Activated CD8-positive, alpha-beta T cell treated with anti-CD3 and anti-CD28 coated beads for 36 hours (primary cell): ENCODE data around the gene C12orf57. TPM values are rescaled to one million over a fixed set of nuclear protein-coding genes. Genes with fewer than 3 reads are reported as not detected.

Experiments
- ATAC-seq: fragments of 200-7000 bp; cut with Tn5 transposase; one replicate; pipeline ENCODE4 v1.10.0; 2021; ENCODE audit warnings: mild to moderate bottlenecking, moderate library complexity
- CTCF ChIA-PET: fragments of 350-600 bp; sonication (Branson Sonifier 250); formaldehyde crosslinking; loops from one replicate; lab custom pipeline; 2021; ENCODE audit warnings: antibody characterized with exemption; lab: Charles Lee
- POLR2A ChIA-PET: fragments of 350-600 bp; sonication (Branson Sonifier 250); formaldehyde crosslinking; loops from one replicate; lab custom pipeline; 2021; ENCODE audit warnings: antibody characterized with exemption; lab: Charles Lee
- DNase-seq: peaks from one replicate; pipeline ENCODE4 v3.0.0-alpha.2; 2020
- H3K27ac Mint-ChIP-seq: one replicate; pipeline ENCODE4 v1.8.0; 2021; ENCODE audit warnings: mild to moderate bottlenecking, mixed read lengths
- H3K27me3 Mint-ChIP-seq: one replicate; pipeline ENCODE4 v1.8.0; 2021; ENCODE audit warnings: mixed read lengths
- H3K36me3 Mint-ChIP-seq: one replicate; pipeline ENCODE4 v1.8.0; 2021; ENCODE audit warnings: low read depth, mixed read lengths
- H3K4me1 Mint-ChIP-seq: one replicate; pipeline ENCODE4 v1.8.0; 2021; ENCODE audit warnings: low read depth, mixed read lengths
- H3K4me3 Mint-ChIP-seq: one replicate; pipeline ENCODE4 v1.8.0; 2021; ENCODE audit warnings: mild to moderate bottlenecking, moderate library complexity, mixed read lengths
- H3K9me3 Mint-ChIP-seq: one replicate; pipeline ENCODE4 v1.8.0; 2021; ENCODE audit warnings: mixed read lengths
- CTCF ChIP-seq: fragments of 200-600 bp; IDR thresholded peaks from one replicate; pipeline ENCODE4 v1.8.0; 2022; ENCODE audit warnings: antibody characterized with exemption, mild to moderate bottlenecking
- intact Hi-C: fragments of 100-400 bp; cut with micrococcal nuclease; formaldehyde crosslinking; loops from one replicate; pipeline ENCODE4 v1.10.0; 2022
- total RNA-seq, 2 experiments: library from RNA; stranded (reverse); gene quantifications; one replicate each; pipeline ENCODE4 v1.2.3, GENCODE V29; 2021

The C12orf57 gene
- total RNA-seq, 2 experiments from 2014 or later = 226 to 244 TPM

DNA sequence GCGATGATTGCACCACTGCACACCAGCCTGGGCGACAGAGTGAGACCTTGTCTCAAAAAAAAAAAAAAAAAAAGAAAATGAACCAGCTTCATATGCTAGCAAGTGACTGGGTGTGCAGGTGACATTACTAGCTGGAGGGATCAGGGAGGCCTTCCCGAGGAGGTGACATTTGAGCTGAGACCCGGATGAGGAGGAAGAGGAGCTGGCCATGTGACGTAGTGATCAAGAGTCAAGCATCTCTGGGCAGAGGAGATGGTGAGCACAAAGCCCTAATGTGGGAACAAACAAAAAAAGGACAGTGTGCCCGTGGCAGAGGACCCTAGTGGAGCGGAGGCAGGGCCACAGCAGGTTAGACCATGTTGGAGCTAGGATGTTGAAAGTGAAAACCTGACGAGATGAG is 3.8 kb downstream of the C12orf57 start:
- Mint-ChIP-seq H3K4me3 (peak overlapping the region; percentile 85), H3K27me3 (no peaks in the 10 kb centered on the region), H3K9me3 (no peaks in the 10 kb centered on the region), H3K4me1 (peaks cover 59% of the 10 kb centered on the region), H3K36me3 (peaks cover 40% of the 10 kb centered on the region), H3K27ac (peak overlapping the region; percentile 93)
- POLR2A ChIA-PET = interaction anchor here (0.6 to 36.0 kb wide), 7 partner anchors 7 to 241 kb away, joined by 3 to 1266 read pairs (median 43); partner anchors contain the start of genes ATN1, C12orf57, EMG1 and LPCAT3
- TF ChIP-seq CTCF = no peak
- CTCF ChIA-PET = interaction anchor here (0.7 to 22.8 kb wide), 9 partner anchors 10 to 165 kb away, joined by 3 to 460 read pairs (median 10); partner anchors contain the start of genes C1RL and SPSB2
- DNase-seq (no peak), ATAC-seq (no peak)
- intact Hi-C loops = loop anchor here (10.0 kb wide), 1 partner anchor 157 kb away; the partner anchor contains the start of gene C1RL

DNA sequence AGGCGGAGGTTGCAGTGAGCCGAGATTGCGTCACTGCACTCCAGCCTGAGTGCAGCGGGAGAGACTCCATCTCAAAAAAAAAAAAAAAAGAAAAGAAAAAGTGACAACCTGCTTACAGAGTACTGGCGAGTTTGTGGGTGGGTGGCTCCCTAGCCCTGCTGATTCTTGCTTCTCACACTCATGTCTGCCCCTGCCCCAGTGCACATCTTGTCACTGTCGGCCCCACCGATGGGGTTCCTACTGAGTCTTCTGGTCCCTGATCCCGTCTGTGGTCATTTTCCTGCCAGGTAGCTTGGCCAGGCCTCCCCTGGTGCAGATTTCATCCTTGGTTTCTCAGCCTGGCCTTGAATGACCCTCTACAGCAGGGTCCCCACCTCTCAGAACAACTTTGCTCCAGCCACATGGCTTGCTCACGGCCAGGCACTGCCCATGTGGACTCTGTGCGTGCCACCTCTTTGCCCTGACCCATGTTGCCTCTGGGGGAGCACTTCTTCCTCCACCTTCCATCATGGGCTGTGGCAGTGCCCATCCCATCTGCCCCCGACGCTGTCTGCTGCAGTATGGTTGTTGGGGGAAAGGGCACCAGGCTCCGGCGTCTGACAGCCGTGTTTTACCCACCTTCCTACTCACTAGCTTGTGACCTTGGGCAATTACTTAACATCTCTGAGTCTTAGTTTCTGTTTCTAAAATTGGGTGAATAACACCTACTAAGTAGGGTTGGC is 5.2 kb downstream of the C12orf57 start:
- intact Hi-C loops = loop anchor here (10.0 kb wide), 1 partner anchor 156 kb away; the partner anchor contains the start of gene C1RL
- no peak for ATAC-seq
- H3K36me3 Mint-ChIP-seq = peaks cover 51% of the 10 kb centered on the region
- peak overlapping the region; percentile 93 for H3K27ac Mint-ChIP-seq
- H3K4me3 Mint-ChIP-seq = peak overlapping the region; percentile 70
- ChIA-PET POLR2A (interaction anchor here (0.8 to 36.0 kb wide), 4 partner anchors 6 to 29 kb away, joined by 3 to 1266 read pairs (median 654); partner anchors contain the start of genes ATN1, C12orf57, EMG1 and PHB2), CTCF (interaction anchor here (1.3 to 22.8 kb wide), 7 partner anchors 11 to 159 kb away, joined by 3 to 460 read pairs (median 8); partner anchors contain the start of gene SPSB2)
- TF ChIP-seq CTCF = peak; percentile 2
- no peaks in the 10 kb centered on the region for H3K27me3 Mint-ChIP-seq
- no peaks in the 10 kb centered on the region for H3K9me3 Mint-ChIP-seq
- DNase-seq = peak; percentile 61
- peaks cover 50% of the 10 kb centered on the region for H3K4me1 Mint-ChIP-seq

DNA sequence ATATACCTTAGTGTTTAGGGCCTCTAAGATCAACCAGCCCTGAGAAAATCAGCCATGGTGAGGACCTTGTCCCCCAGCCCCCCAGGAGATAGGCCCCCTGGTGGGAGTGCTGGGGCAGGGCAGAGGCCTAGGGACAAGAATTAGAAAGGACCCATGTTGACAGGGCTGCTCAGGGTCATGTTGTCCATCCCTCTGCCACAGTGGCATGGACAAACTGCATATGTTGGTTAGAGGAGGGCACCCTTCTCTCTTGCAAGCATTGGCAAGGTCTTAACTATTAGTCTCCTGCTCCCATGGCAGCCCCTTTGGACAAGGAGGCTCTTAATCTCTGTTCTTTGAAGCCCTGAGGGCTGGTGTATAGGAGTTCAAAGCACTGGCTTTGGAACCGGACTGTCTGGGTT is 6.6 kb downstream of the C12orf57 start:
- intact Hi-C loops = no loop called here
- H3K36me3 Mint-ChIP-seq = peaks cover 56% of the 10 kb centered on the region

GRCh38 chr12:6950811-6951540 is 7.2 kb downstream of the C12orf57 start, which contains the start of gene PTPN6:
PTPN6 (plus strand) TSS chr12:6951356; CDS start chr12:6951513, 157 bp downstream.
- Mint-ChIP-seq H3K27ac (peak within 1 kb of the TSS; percentile 93), H3K4me3 (peak within 1 kb of the TSS; percentile 95), H3K4me1 (peaks cover 57% of the 10 kb centered on the region), H3K27me3 (no peaks in the 10 kb centered on the region), H3K9me3 (no peaks in the 10 kb centered on the region), H3K36me3 (peaks cover 60% of the 10 kb centered on the region)
- POLR2A ChIA-PET = interaction anchor here (5.9 to 36.0 kb wide), 3 partner anchors 4 to 19 kb away, joined by 43 to 1266 read pairs (median 1266); partner anchors contain the start of genes ATN1, C12orf57, EMG1 and PHB2
- intact Hi-C loops = no loop called here
- DNase-seq (peak; percentile 82), ATAC-seq (peak; percentile 41)
- CTCF ChIA-PET = interaction anchor here (0.9 to 22.8 kb wide), 7 partner anchors 9 to 162 kb away, joined by 3 to 460 read pairs (median 8); partner anchors contain the start of gene SPSB2
- no peak for TF ChIP-seq CTCF

More for the DNA sequence above, 6.6 kb downstream of the C12orf57 start:
- DNase-seq = peak; percentile 58
- ChIA-PET POLR2A (interaction anchor here (5.9 to 36.0 kb wide), 3 partner anchors 4 to 20 kb away, joined by 43 to 1266 read pairs (median 1266); partner anchors contain the start of genes ATN1, C12orf57, EMG1 and PHB2), CTCF (interaction anchor here (0.9 to 22.8 kb wide), 8 partner anchors 10 to 162 kb away, joined by 3 to 460 read pairs (median 8); partner anchors contain the start of gene SPSB2)
- H3K27ac Mint-ChIP-seq = peak overlapping the region; percentile 93
- H3K9me3 Mint-ChIP-seq = no peaks in the 10 kb centered on the region
- TF ChIP-seq CTCF = peak; percentile 51
- ATAC-seq = no peak
- no peaks in the 10 kb centered on the region for H3K27me3 Mint-ChIP-seq
- peaks cover 57% of the 10 kb centered on the region for H3K4me1 Mint-ChIP-seq
- peak overlapping the region; percentile 95 for H3K4me3 Mint-ChIP-seq
